H1 (cell line): Measurements from ENCODE around the gene GNG5. TPM values are rescaled to one million over a fixed set of nuclear protein-coding genes. Genes with fewer than 3 reads are reported as not detected.
"Not testable (repeated sequence)": the region's sequence is repeated elsewhere in the genome, so short reads cannot be mapped to it uniquely, and the experiment has no call there.

Experiments
- CTCF ChIA-PET: fragments of 300-600 bp; sonication (Branson Sonifier 250); formaldehyde crosslinking; loops from one replicate; lab custom pipeline; 2021; ENCODE audit not compliant: partially characterized antibody; lab: Charles Lee
- POLR2A ChIA-PET: fragments of 300-600 bp; sonication (Branson Sonifier 250); formaldehyde crosslinking; loops from one replicate; lab custom pipeline; 2021; ENCODE audit warnings: inconsistent platforms; ENCODE audit not compliant: partially characterized antibody; lab: Charles Lee
- DNase-seq, 2 experiments: peaks; one replicate each; pipeline versions ENCODE4 v3.0.0 to v3.0.0-alpha.2; 2010 to 2022; ENCODE audit warnings: low spot score in 2 of 2, low read depth in 1 of 2, mixed read lengths in 1 of 2
- FAIRE-seq: peaks from 2 replicates; lab custom pipeline; 2011; peaks lifted over from hg19 to GRCh38; lab: Jason Lieb, UNC
- H2AFZ ChIP-seq: 2 replicates; pipeline ENCODE4 v1.8.1; 2012; ENCODE audit warnings: low read length, inconsistent platforms
- H2AK5ac ChIP-seq: 2 replicates; pipeline ENCODE4 v1.6.1; 2013; ENCODE audit warnings: low read depth, low read length
- H2BK120ac ChIP-seq: replicated peaks from 2 replicates; pipeline ENCODE3; 2013; ENCODE audit warnings: low read depth, low read length, inconsistent platforms
- H2BK12ac ChIP-seq: 2 replicates; pipeline ENCODE4 v1.6.1; 2013; ENCODE audit warnings: low read depth, low read length
- H2BK15ac ChIP-seq: 2 replicates; pipeline ENCODE4 v1.6.1; 2013; ENCODE audit warnings: low read length
- H2BK20ac ChIP-seq: 2 replicates; pipeline ENCODE4 v1.6.1; 2013; ENCODE audit warnings: low read length
- H2BK5ac ChIP-seq: 2 replicates; pipeline ENCODE4 v1.6.1; 2013; ENCODE audit warnings: low read depth, low read length
- H3K14ac ChIP-seq: 2 replicates; pipeline ENCODE4 v1.6.1; 2013; ENCODE audit warnings: inconsistent platforms; ENCODE audit not compliant: insufficient read length
- H3K18ac ChIP-seq: 2 replicates; pipeline ENCODE4 v1.6.1; 2013; ENCODE audit warnings: low read length; ENCODE audit errors: extremely low read depth
- H3K23ac ChIP-seq: 2 replicates; pipeline ENCODE4 v1.6.1; 2013; ENCODE audit warnings: inconsistent platforms; ENCODE audit not compliant: insufficient read length
- H3K23me2 ChIP-seq: 2 replicates; pipeline ENCODE4 v1.6.1; 2013; ENCODE audit warnings: low read depth, low read length
- H3K27ac ChIP-seq: 2 replicates; pipeline ENCODE4 v1.6.1; 2011; ENCODE audit warnings: low read depth, low read length, inconsistent platforms
- H3K27me3 ChIP-seq, 4 experiments: replicated peaks in 1 of 4; 1 replicate in 1 of 4; 2 replicates in 3 of 4; pipeline versions ENCODE4 v1.6.1 to v1.8.1; 2011 to 2013; ENCODE audit warnings: low read length in 3 of 4, mild to moderate bottlenecking in 3 of 4, inconsistent platforms in 2 of 4, mixed read lengths in 2 of 4, moderate library complexity in 1 of 4; ENCODE audit not compliant: control insufficient read depth in 3 of 4, insufficient read depth in 3 of 4; ENCODE audit errors: extremely low read depth in 1 of 4
- H3K36me3 ChIP-seq, 4 experiments: 2 replicates each; pipeline versions ENCODE4 v1.6.1 to v1.8.1; 2011 to 2013; ENCODE audit warnings: mild to moderate bottlenecking in 4 of 4, low read length in 3 of 4, moderate library complexity in 2 of 4, control low read depth in 1 of 4, inconsistent platforms in 1 of 4; ENCODE audit not compliant: insufficient read depth in 4 of 4, control insufficient read depth in 2 of 4
- H3K4ac ChIP-seq: replicated peaks from 2 replicates; pipeline ENCODE3; 2013; ENCODE audit warnings: low read length, low read depth, mixed read lengths, inconsistent platforms; ENCODE audit not compliant: insufficient read length
- H3K4me1 ChIP-seq, 4 experiments: replicated peaks in 1 of 4; 1 replicate in 1 of 4; 2 replicates in 3 of 4; pipeline versions ENCODE4 v1.6.1 to v1.8.1; 2011 to 2013; ENCODE audit warnings: low read length in 3 of 4, inconsistent platforms in 2 of 4, mixed read lengths in 1 of 4; ENCODE audit not compliant: insufficient read depth in 4 of 4, control insufficient read depth in 3 of 4
- H3K4me2 ChIP-seq, 2 experiments: 2 replicates each; pipeline versions ENCODE4 v1.6.1 to v1.8.1; 2011 to 2013; ENCODE audit warnings: low read depth in 2 of 2, low read length in 2 of 2, control low read depth in 1 of 2, inconsistent platforms in 1 of 2, mild to moderate bottlenecking in 1 of 2; ENCODE audit not compliant: insufficient read depth in 1 of 2
- H3K4me3 ChIP-seq, 4 experiments: fragments of 200-600, 300-600 bp in 1 of 4; sonication (generic), shearing (Covaris generic), sonication (Bioruptor Twin) in 1 of 4; 2 replicates each; pipeline versions ENCODE4 v1.5.1 to v1.8.1; 2011 to 2016; ENCODE audit warnings: low read length in 4 of 4, low read depth in 3 of 4, control low read depth in 2 of 4, inconsistent platforms in 2 of 4, mild to moderate bottlenecking in 2 of 4, mixed read lengths in 1 of 4, moderate library complexity in 1 of 4; ENCODE audit not compliant: insufficient read depth in 2 of 4; ENCODE audit errors: extremely low read depth in 1 of 4
- H3K56ac ChIP-seq: replicated peaks from 2 replicates; pipeline ENCODE3; 2013; ENCODE audit warnings: low read depth, mild to moderate bottlenecking, mixed read lengths, low read length, inconsistent platforms; ENCODE audit not compliant: insufficient read length
- H3K79me1 ChIP-seq: 2 replicates; pipeline ENCODE4 v1.6.1; 2013; ENCODE audit warnings: low read depth, low read length, control low read depth
- H3K79me2 ChIP-seq, 2 experiments: 2 replicates each; pipeline versions ENCODE4 v1.6.1 to v1.8.1; 2012 to 2013; ENCODE audit warnings: low read length in 2 of 2, mild to moderate bottlenecking in 2 of 2, inconsistent platforms in 1 of 2; ENCODE audit not compliant: insufficient read depth in 2 of 2, control insufficient read depth in 1 of 2
- H3K9ac ChIP-seq, 4 experiments: replicated peaks in 1 of 4; 1 replicate in 1 of 4; 2 replicates in 3 of 4; pipeline versions ENCODE4 v1.6.1 to v1.8.1; 2011 to 2013; ENCODE audit warnings: low read depth in 3 of 4, low read length in 3 of 4, control low read depth in 2 of 4, mild to moderate bottlenecking in 2 of 4, moderate library complexity in 2 of 4, inconsistent platforms in 1 of 4; ENCODE audit errors: extremely low read depth in 1 of 4
- H3K9me3 ChIP-seq, 2 experiments: 2 replicates each; pipeline versions ENCODE4 v1.6.1 to v1.8.1; 2012 to 2013; ENCODE audit warnings: mild to moderate bottlenecking in 2 of 2, moderate library complexity in 2 of 2, control low read depth in 1 of 2, inconsistent platforms in 1 of 2, low read depth in 1 of 2, low read length in 1 of 2, mixed read lengths in 1 of 2; ENCODE audit not compliant: insufficient read depth in 2 of 2
- H4K20me1 ChIP-seq, 2 experiments: replicated peaks in 1 of 2; 2 replicates each; pipeline versions ENCODE3 to v1.8.1; 2011 to 2013; ENCODE audit warnings: inconsistent platforms in 2 of 2, low read length in 2 of 2, mild to moderate bottlenecking in 1 of 2; ENCODE audit not compliant: insufficient read depth in 2 of 2, control insufficient read depth in 1 of 2
- H4K5ac ChIP-seq: 2 replicates; pipeline ENCODE4 v1.6.1; 2013; ENCODE audit warnings: low read length, low read depth, mixed read lengths, inconsistent platforms; ENCODE audit not compliant: insufficient read length
- H4K8ac ChIP-seq: 2 replicates; pipeline ENCODE4 v1.8.0; 2013; ENCODE audit warnings: mild to moderate bottlenecking, moderate library complexity, low read length, inconsistent platforms; ENCODE audit not compliant: insufficient read depth; ENCODE audit errors: extremely low read depth
- H4K91ac ChIP-seq: replicated peaks from 2 replicates; pipeline ENCODE3; 2013; ENCODE audit warnings: low read length, mixed read lengths, inconsistent platforms; ENCODE audit not compliant: insufficient read length
- WGBS, 2 experiments: shearing (Covaris generic) in 1 of 2; methylation state at CpG; one replicate each; pipeline versions ENCODE4 v1.1.6 to v1.1.7; 2013 to 2015; ENCODE audit warnings: low lambda C conversion rate in 2 of 2, mixed read lengths in 2 of 2, inconsistent platforms in 1 of 2, low coverage in 1 of 2, missing lambda C conversion rate in 1 of 2; ENCODE audit not compliant: insufficient replicate concordance in 2 of 2, insufficient coverage in 1 of 2, insufficient read length in 1 of 2; ENCODE audit errors: extremely low coverage in 1 of 2, missing lambda C conversion rate in 1 of 2; 5-methylcytosine and 5-hydroxymethylcytosine counted together
- polyA plus RNA-seq, 7 experiments: library from polyadenylated mRNA; depleted of rRNA in 3 of 7; stranded (reverse) in 5 of 7; unstranded in 2 of 7; fragments of >200 nt in 5 of 7; fragments of 200-250 nt in 2 of 7; gene quantifications; 1 replicate in 5 of 7; 2 replicates in 1 of 7; 4 replicates in 1 of 7; pipeline versions ENCODE4 v1.2.1 to v1.2.3, GENCODE V29; 2011 to 2013; ENCODE audit warnings: missing spikeins in 2 of 7, mixed read lengths in 2 of 7
- total RNA-seq: library from RNA; stranded (reverse); fragmentation: NEBNext Ultra II Directional; extraction: Animal tissue kit (Norgen Biotek cat#: 25700); gene quantifications from 2 replicates; pipeline ENCODE4 v1.2.1, GENCODE V29; 2021

Gene GNG5
- total and polyA plus RNA-seq, 2 of the 8 experiments (the other 6 are each of a cell fraction or from before 2014, with no cell fraction given) = 94.0 to 104 TPM

DNA sequence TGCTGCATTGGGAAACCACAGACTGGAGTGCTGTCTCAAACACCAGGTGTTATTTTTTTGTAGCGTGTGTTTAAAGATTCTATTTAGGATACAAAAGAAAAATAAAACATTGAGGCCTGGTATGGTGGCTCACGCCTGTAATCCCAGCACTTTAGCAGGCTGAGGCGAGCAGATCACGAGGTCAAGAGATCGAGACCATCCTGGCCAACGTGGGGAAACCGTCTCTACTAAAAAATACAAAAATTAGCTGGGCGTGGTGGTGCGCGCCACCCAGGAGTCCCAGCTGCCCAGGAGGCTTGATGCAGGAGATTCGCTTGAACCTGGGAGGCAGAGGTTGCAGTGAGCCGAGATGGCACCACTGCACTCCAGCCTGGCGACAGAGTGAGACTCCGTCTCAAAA lies 1.5 kb upstream of the GNG5 start:
- DNase-seq, H3K4me3 ChIP-seq: not testable (repeated sequence)
- WGBS, 2 experiments = 93% methylated on average over 14 of the region's 14 CpGs; no CpG with 5 or more reads in 1 of the 2 experiments

More for the DNA sequence above, 1.5 kb upstream of the GNG5 start:
- CTCF ChIA-PET, H3K56ac ChIP-seq, POLR2A ChIA-PET, H2AK5ac ChIP-seq, H2BK120ac ChIP-seq, H3K9ac ChIP-seq, H2BK12ac ChIP-seq, H4K8ac ChIP-seq, H3K23ac ChIP-seq, H3K23me2 ChIP-seq, H3K4me1 ChIP-seq, H2BK20ac ChIP-seq, H3K18ac ChIP-seq, H2BK15ac ChIP-seq, H4K91ac ChIP-seq, FAIRE-seq, H4K5ac ChIP-seq, H3K4me2 ChIP-seq, H3K36me3 ChIP-seq, H2BK5ac ChIP-seq, H3K4ac ChIP-seq, H3K27ac ChIP-seq, H3K27me3 ChIP-seq, H3K79me1 ChIP-seq, H3K9me3 ChIP-seq, H2AFZ ChIP-seq, H3K14ac ChIP-seq: not testable (repeated sequence)
- peaks cover 3 to 27% of the 10 kb centered on the region in 2 experiments; a peak in 2 of 4 replicates for H3K79me2 ChIP-seq
- peaks cover 15 to 16% of the 10 kb centered on the region in 2 experiments for H4K20me1 ChIP-seq
